H1 (cell line): ENCODE results near the gene SLC5A11. TPM values are rescaled to one million over a fixed set of nuclear protein-coding genes. Genes with fewer than 3 reads are reported as not detected.

Experiments
- CTCF ChIA-PET: fragments of 300-600 bp; sonication (Branson Sonifier 250); formaldehyde crosslinking; loops from one replicate; lab custom pipeline; 2021; ENCODE audit not compliant: partially characterized antibody; lab: Charles Lee
- POLR2A ChIA-PET: fragments of 300-600 bp; sonication (Branson Sonifier 250); formaldehyde crosslinking; loops from one replicate; lab custom pipeline; 2021; ENCODE audit warnings: inconsistent platforms; ENCODE audit not compliant: partially characterized antibody; lab: Charles Lee
- DNase-seq, 2 experiments: peaks; one replicate each; pipeline versions ENCODE4 v3.0.0 to v3.0.0-alpha.2; 2010 to 2022; ENCODE audit warnings: low spot score in 2 of 2, low read depth in 1 of 2, mixed read lengths in 1 of 2
- FAIRE-seq: peaks from 2 replicates; lab custom pipeline; 2011; peaks lifted over from hg19 to GRCh38; lab: Jason Lieb, UNC
- H2AFZ ChIP-seq: 2 replicates; pipeline ENCODE4 v1.8.1; 2012; ENCODE audit warnings: low read length, inconsistent platforms
- H2AK5ac ChIP-seq: 2 replicates; pipeline ENCODE4 v1.6.1; 2013; ENCODE audit warnings: low read depth, low read length
- H2BK120ac ChIP-seq: replicated peaks from 2 replicates; pipeline ENCODE3; 2013; ENCODE audit warnings: low read depth, low read length, inconsistent platforms
- H2BK12ac ChIP-seq: 2 replicates; pipeline ENCODE4 v1.6.1; 2013; ENCODE audit warnings: low read depth, low read length
- H2BK15ac ChIP-seq: 2 replicates; pipeline ENCODE4 v1.6.1; 2013; ENCODE audit warnings: low read length
- H2BK20ac ChIP-seq: 2 replicates; pipeline ENCODE4 v1.6.1; 2013; ENCODE audit warnings: low read length
- H2BK5ac ChIP-seq: 2 replicates; pipeline ENCODE4 v1.6.1; 2013; ENCODE audit warnings: low read depth, low read length
- H3K14ac ChIP-seq: 2 replicates; pipeline ENCODE4 v1.6.1; 2013; ENCODE audit warnings: inconsistent platforms; ENCODE audit not compliant: insufficient read length
- H3K18ac ChIP-seq: 2 replicates; pipeline ENCODE4 v1.6.1; 2013; ENCODE audit warnings: low read length; ENCODE audit errors: extremely low read depth
- H3K23ac ChIP-seq: 2 replicates; pipeline ENCODE4 v1.6.1; 2013; ENCODE audit warnings: inconsistent platforms; ENCODE audit not compliant: insufficient read length
- H3K23me2 ChIP-seq: 2 replicates; pipeline ENCODE4 v1.6.1; 2013; ENCODE audit warnings: low read depth, low read length
- H3K27ac ChIP-seq: 2 replicates; pipeline ENCODE4 v1.6.1; 2011; ENCODE audit warnings: low read depth, low read length, inconsistent platforms
- H3K27me3 ChIP-seq, 4 experiments: replicated peaks in 1 of 4; 1 replicate in 1 of 4; 2 replicates in 3 of 4; pipeline versions ENCODE4 v1.6.1 to v1.8.1; 2011 to 2013; ENCODE audit warnings: low read length in 3 of 4, mild to moderate bottlenecking in 3 of 4, inconsistent platforms in 2 of 4, mixed read lengths in 2 of 4, moderate library complexity in 1 of 4; ENCODE audit not compliant: control insufficient read depth in 3 of 4, insufficient read depth in 3 of 4; ENCODE audit errors: extremely low read depth in 1 of 4
- H3K36me3 ChIP-seq, 4 experiments: 2 replicates each; pipeline versions ENCODE4 v1.6.1 to v1.8.1; 2011 to 2013; ENCODE audit warnings: mild to moderate bottlenecking in 4 of 4, low read length in 3 of 4, moderate library complexity in 2 of 4, control low read depth in 1 of 4, inconsistent platforms in 1 of 4; ENCODE audit not compliant: insufficient read depth in 4 of 4, control insufficient read depth in 2 of 4
- H3K4ac ChIP-seq: replicated peaks from 2 replicates; pipeline ENCODE3; 2013; ENCODE audit warnings: low read length, low read depth, mixed read lengths, inconsistent platforms; ENCODE audit not compliant: insufficient read length
- H3K4me1 ChIP-seq, 4 experiments: replicated peaks in 1 of 4; 1 replicate in 1 of 4; 2 replicates in 3 of 4; pipeline versions ENCODE4 v1.6.1 to v1.8.1; 2011 to 2013; ENCODE audit warnings: low read length in 3 of 4, inconsistent platforms in 2 of 4, mixed read lengths in 1 of 4; ENCODE audit not compliant: insufficient read depth in 4 of 4, control insufficient read depth in 3 of 4
- H3K4me2 ChIP-seq, 2 experiments: 2 replicates each; pipeline versions ENCODE4 v1.6.1 to v1.8.1; 2011 to 2013; ENCODE audit warnings: low read depth in 2 of 2, low read length in 2 of 2, control low read depth in 1 of 2, inconsistent platforms in 1 of 2, mild to moderate bottlenecking in 1 of 2; ENCODE audit not compliant: insufficient read depth in 1 of 2
- H3K4me3 ChIP-seq, 4 experiments: fragments of 200-600, 300-600 bp in 1 of 4; sonication (generic), shearing (Covaris generic), sonication (Bioruptor Twin) in 1 of 4; 2 replicates each; pipeline versions ENCODE4 v1.5.1 to v1.8.1; 2011 to 2016; ENCODE audit warnings: low read length in 4 of 4, low read depth in 3 of 4, control low read depth in 2 of 4, inconsistent platforms in 2 of 4, mild to moderate bottlenecking in 2 of 4, mixed read lengths in 1 of 4, moderate library complexity in 1 of 4; ENCODE audit not compliant: insufficient read depth in 2 of 4; ENCODE audit errors: extremely low read depth in 1 of 4
- H3K56ac ChIP-seq: replicated peaks from 2 replicates; pipeline ENCODE3; 2013; ENCODE audit warnings: low read depth, mild to moderate bottlenecking, mixed read lengths, low read length, inconsistent platforms; ENCODE audit not compliant: insufficient read length
- H3K79me1 ChIP-seq: 2 replicates; pipeline ENCODE4 v1.6.1; 2013; ENCODE audit warnings: low read depth, low read length, control low read depth
- H3K79me2 ChIP-seq, 2 experiments: 2 replicates each; pipeline versions ENCODE4 v1.6.1 to v1.8.1; 2012 to 2013; ENCODE audit warnings: low read length in 2 of 2, mild to moderate bottlenecking in 2 of 2, inconsistent platforms in 1 of 2; ENCODE audit not compliant: insufficient read depth in 2 of 2, control insufficient read depth in 1 of 2
- H3K9ac ChIP-seq, 4 experiments: replicated peaks in 1 of 4; 1 replicate in 1 of 4; 2 replicates in 3 of 4; pipeline versions ENCODE4 v1.6.1 to v1.8.1; 2011 to 2013; ENCODE audit warnings: low read depth in 3 of 4, low read length in 3 of 4, control low read depth in 2 of 4, mild to moderate bottlenecking in 2 of 4, moderate library complexity in 2 of 4, inconsistent platforms in 1 of 4; ENCODE audit errors: extremely low read depth in 1 of 4
- H3K9me3 ChIP-seq, 2 experiments: 2 replicates each; pipeline versions ENCODE4 v1.6.1 to v1.8.1; 2012 to 2013; ENCODE audit warnings: mild to moderate bottlenecking in 2 of 2, moderate library complexity in 2 of 2, control low read depth in 1 of 2, inconsistent platforms in 1 of 2, low read depth in 1 of 2, low read length in 1 of 2, mixed read lengths in 1 of 2; ENCODE audit not compliant: insufficient read depth in 2 of 2
- H4K20me1 ChIP-seq, 2 experiments: replicated peaks in 1 of 2; 2 replicates each; pipeline versions ENCODE3 to v1.8.1; 2011 to 2013; ENCODE audit warnings: inconsistent platforms in 2 of 2, low read length in 2 of 2, mild to moderate bottlenecking in 1 of 2; ENCODE audit not compliant: insufficient read depth in 2 of 2, control insufficient read depth in 1 of 2
- H4K5ac ChIP-seq: 2 replicates; pipeline ENCODE4 v1.6.1; 2013; ENCODE audit warnings: low read length, low read depth, mixed read lengths, inconsistent platforms; ENCODE audit not compliant: insufficient read length
- H4K8ac ChIP-seq: 2 replicates; pipeline ENCODE4 v1.8.0; 2013; ENCODE audit warnings: mild to moderate bottlenecking, moderate library complexity, low read length, inconsistent platforms; ENCODE audit not compliant: insufficient read depth; ENCODE audit errors: extremely low read depth
- H4K91ac ChIP-seq: replicated peaks from 2 replicates; pipeline ENCODE3; 2013; ENCODE audit warnings: low read length, mixed read lengths, inconsistent platforms; ENCODE audit not compliant: insufficient read length
- BRCA1 ChIP-seq: IDR thresholded peaks from 2 replicates; pipeline ENCODE4 v1.6.1; 2012; ENCODE audit warnings: low read depth, low read length, improper control_type of control experiment
- CTCF ChIP-seq, 3 experiments: IDR thresholded peaks; 1 replicate in 2 of 3; 2 replicates in 1 of 3; pipeline versions ENCODE4 v1.5.1 to v1.6.1; 2011; ENCODE audit warnings: low read length in 3 of 3, mild to moderate bottlenecking in 3 of 3, inconsistent platforms in 2 of 3, low read depth in 1 of 3, moderate library complexity in 1 of 3; ENCODE audit not compliant: insufficient read depth in 1 of 3; ENCODE audit errors: control extremely low read depth in 1 of 3
- KDM4A ChIP-seq: IDR thresholded peaks from one replicate; pipeline ENCODE4 v1.7.1; 2012; ENCODE audit warnings: low read depth, mild to moderate bottlenecking, moderate library complexity, low read length, inconsistent platforms; ENCODE audit not compliant: severe bottlenecking
- RBBP5 ChIP-seq: IDR thresholded peaks from 2 replicates; pipeline ENCODE4 v1.7.1; 2012; ENCODE audit warnings: low read depth, mild to moderate bottlenecking, inconsistent platforms, low read length, moderate library complexity, borderline replicate concordance
- SP4 ChIP-seq: IDR thresholded peaks from 2 replicates; pipeline ENCODE4 v1.6.1; 2012; ENCODE audit warnings: low read length, inconsistent platforms
- TAF1 ChIP-seq: IDR thresholded peaks from 2 replicates; pipeline ENCODE4 v1.6.1; 2011; ENCODE audit warnings: mild to moderate bottlenecking, low read depth, low read length
- USF2 ChIP-seq: IDR thresholded peaks from 2 replicates; pipeline ENCODE4 v1.6.1; 2011; ENCODE audit warnings: low read length, improper control_type of control experiment
- WGBS, 2 experiments: shearing (Covaris generic) in 1 of 2; methylation state at CpG; one replicate each; pipeline versions ENCODE4 v1.1.6 to v1.1.7; 2013 to 2015; ENCODE audit warnings: low lambda C conversion rate in 2 of 2, mixed read lengths in 2 of 2, inconsistent platforms in 1 of 2, low coverage in 1 of 2, missing lambda C conversion rate in 1 of 2; ENCODE audit not compliant: insufficient replicate concordance in 2 of 2, insufficient coverage in 1 of 2, insufficient read length in 1 of 2; ENCODE audit errors: extremely low coverage in 1 of 2, missing lambda C conversion rate in 1 of 2; 5-methylcytosine and 5-hydroxymethylcytosine counted together
- polyA plus RNA-seq, 7 experiments: library from polyadenylated mRNA; depleted of rRNA in 3 of 7; stranded (reverse) in 5 of 7; unstranded in 2 of 7; fragments of >200 nt in 5 of 7; fragments of 200-250 nt in 2 of 7; gene quantifications; 1 replicate in 5 of 7; 2 replicates in 1 of 7; 4 replicates in 1 of 7; pipeline versions ENCODE4 v1.2.1 to v1.2.3, GENCODE V29; 2011 to 2013; ENCODE audit warnings: missing spikeins in 2 of 7, mixed read lengths in 2 of 7
- total RNA-seq: library from RNA; stranded (reverse); fragmentation: NEBNext Ultra II Directional; extraction: Animal tissue kit (Norgen Biotek cat#: 25700); gene quantifications from 2 replicates; pipeline ENCODE4 v1.2.1, GENCODE V29; 2021

The SLC5A11 gene
- total and polyA plus RNA-seq, 2 of the 8 experiments (the other 6 are each of a cell fraction or from before 2014, with no cell fraction given) = 0.26 to 0.59 TPM

DNA sequence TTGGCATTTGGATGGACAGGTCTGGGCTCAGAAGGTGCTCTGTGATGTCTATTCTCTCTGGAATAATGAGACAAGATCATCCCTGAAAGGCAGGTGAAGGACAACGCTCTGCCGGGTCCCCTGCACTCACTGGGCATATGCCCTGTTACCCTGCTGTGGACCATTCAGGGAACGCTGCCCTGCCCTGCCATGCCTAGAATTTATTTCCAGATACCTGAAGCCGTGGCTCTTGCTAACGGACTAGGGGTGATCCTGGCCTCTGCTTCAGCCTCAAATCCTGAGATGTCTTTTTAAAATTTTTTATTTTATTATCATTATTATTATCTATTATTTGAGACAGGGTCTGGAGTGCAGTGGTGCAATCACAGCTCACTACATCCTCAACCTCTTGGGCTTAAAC, 3.9 kb downstream of the SLC5A11 start:
- no peak overlapping the region for H3K4me2 ChIP-seq
- H3K18ac ChIP-seq = no peak overlapping the region
- WGBS, 2 experiments = 92% methylated on average over 5 of the region's 5 CpGs; no CpG with 5 or more reads in 1 of the 2 experiments
- H3K9me3 ChIP-seq = no peaks in the 10 kb centered on the region
- H3K4ac ChIP-seq = no peak overlapping the region
- CTCF ChIA-PET = interaction anchor here (0.5 to 0.8 kb wide), 2 partner anchors 27 to 57 kb away, joined by 3 to 4 read pairs; no protein-coding TSS in a partner anchor
- H3K9ac ChIP-seq = no peak overlapping the region
- TF ChIP-seq RBBP5 (no peak), BRCA1 (no peak), SP4 (no peak), USF2 (no peak), KDM4A (no peak), CTCF (IDR thresholded peaks at IDR 0.05; ENCODE audit: control extremely low read depth in 1 of 3, insufficient read depth in 1 of 3, low read depth in 1 of 3, low read length in 3 of 3) (no peak), TAF1 (no peak)
- no peak for FAIRE-seq
- no peak overlapping the region for H4K5ac ChIP-seq
- no peaks in the 10 kb centered on the region for H3K27me3 ChIP-seq
- H2BK5ac ChIP-seq = no peak overlapping the region
- no peak overlapping the region for H2AK5ac ChIP-seq
- no peak overlapping the region for H3K4me3 ChIP-seq
- no peak overlapping the region for H4K91ac ChIP-seq
- no peaks in the 10 kb centered on the region for H3K79me1 ChIP-seq
- POLR2A ChIA-PET = interaction anchor here (0.6 to 0.8 kb wide), 2 partner anchors 31 to 115 kb away, joined by 3 to 4 read pairs; no protein-coding TSS in a partner anchor
- H2BK120ac ChIP-seq = no peak overlapping the region
- no peak overlapping the region for H3K56ac ChIP-seq
- peaks cover 0 to 3% (median 0%) of the 10 kb centered on the region in 4 experiments; a peak in 1 of 7 replicates for H3K4me1 ChIP-seq
- no peak overlapping the region for H3K14ac ChIP-seq
- no peak overlapping the region for H2BK20ac ChIP-seq
- H3K23me2 ChIP-seq = no peaks in the 10 kb centered on the region
- H3K36me3 ChIP-seq = no peaks in the 10 kb centered on the region
- no peak overlapping the region for H2BK12ac ChIP-seq
- DNase-seq = no peak
- no peak overlapping the region for H3K27ac ChIP-seq
- H2BK15ac ChIP-seq = no peak overlapping the region
- no peak overlapping the region for H3K23ac ChIP-seq
- no peak overlapping the region for H4K8ac ChIP-seq
- H4K20me1 ChIP-seq = no peaks in the 10 kb centered on the region
- no peaks in the 10 kb centered on the region for H3K79me2 ChIP-seq
- no peak overlapping the region for H2AFZ ChIP-seq
